ENCODE measurements around the gene TAF11. TPM values are rescaled to one million over a fixed set of nuclear protein-coding genes. Genes with fewer than 3 reads are reported as not detected.
"Not testable (repeated sequence)": the region's sequence is repeated elsewhere in the genome, so short reads cannot be mapped to it uniquely, and the experiment has no call there.

The TAF11 gene
- total RNA-seq, 4 donors from 2014 or later: 12.8 to 24.8 (median 19.8) TPM

- no peak for TF ChIP-seq CTCF (IDR thresholded peaks at IDR 0.05)
- TF ChIP-seq POLR2A (IDR thresholded peaks at IDR 0.05): no peak
- H3K4me3 ChIP-seq: no peak overlapping the region
- H3K36me3 ChIP-seq: no peaks in the 10 kb centered on the region
- DNase-seq: no peak
- H3K9me3 ChIP-seq: no peaks in the 10 kb centered on the region
- no peak overlapping the region for H3K27ac ChIP-seq
- intact Hi-C loops (cut with DNase I; ENCODE audit: low total_unique reads): no loop called here
- H3K4me1 ChIP-seq: no peaks in the 10 kb centered on the region
- no peaks in the 10 kb centered on the region for H3K27me3 ChIP-seq
These were observed 17.3 kb upstream of the TAF11 start for GRCh38 chr6:34904990-34905613.

- DNase-seq: no peak
- Histone ChIP-seq H3K4me3 (no peak overlapping the region), H3K4me1 (no peaks in the 10 kb centered on the region), H3K27me3 (no peaks in the 10 kb centered on the region), H3K36me3 (no peaks in the 10 kb centered on the region), H3K9me3 (no peaks in the 10 kb centered on the region), H3K27ac (no peak overlapping the region)
- TF ChIP-seq CTCF (IDR thresholded peaks at IDR 0.05): no peak
- no peak for TF ChIP-seq POLR2A (IDR thresholded peaks at IDR 0.05)
- intact Hi-C loops (cut with DNase I; ENCODE audit: low total_unique reads): no loop called here
These were observed 14.1 kb upstream of the TAF11 start for GRCh38 chr6:34901930-34902329.

- no peaks in the 10 kb centered on the region for H3K27me3 ChIP-seq
- DNase-seq: no peak
- no peak overlapping the region for H3K27ac ChIP-seq
- no peaks in the 10 kb centered on the region for H3K36me3 ChIP-seq
- TF ChIP-seq POLR2A (IDR thresholded peaks at IDR 0.05) (no peak), CTCF (IDR thresholded peaks at IDR 0.05) (no peak)
- H3K9me3 ChIP-seq: no peaks in the 10 kb centered on the region
- H3K4me1 ChIP-seq: no peaks in the 10 kb centered on the region
- intact Hi-C loops (cut with DNase I; ENCODE audit: low total_unique reads): no loop called here
- no peak overlapping the region for H3K4me3 ChIP-seq
These were observed 12.6 kb upstream of the TAF11 start for GRCh38 chr6:34900321-34901031.

GRCh38 chr6:34899748-34900147 is 11.9 kb upstream of the TAF11 start:
- H3K4me1 ChIP-seq; intact Hi-C loops (cut with DNase I; ENCODE audit: low total_unique reads); H3K9me3 ChIP-seq; H3K27ac ChIP-seq; H3K36me3 ChIP-seq; H3K27me3 ChIP-seq; H3K4me3 ChIP-seq; DNase-seq: not testable (repeated sequence)

GRCh38 chr6:34897716-34898115 is 9.9 kb upstream of the TAF11 start:
- no peaks in the 10 kb centered on the region for H3K36me3 ChIP-seq
- no peak for DNase-seq
- no peak overlapping the region for H3K4me3 ChIP-seq
- intact Hi-C loops (cut with DNase I; ENCODE audit: low total_unique reads): no loop called here
- no peaks in the 10 kb centered on the region for H3K9me3 ChIP-seq
- no peak overlapping the region for H3K27ac ChIP-seq
- no peaks in the 10 kb centered on the region for H3K4me1 ChIP-seq
- no peak for TF ChIP-seq CTCF (IDR thresholded peaks at IDR 0.05)
- no peak for TF ChIP-seq POLR2A (IDR thresholded peaks at IDR 0.05)
- no peaks in the 10 kb centered on the region for H3K27me3 ChIP-seq
